Dermis microvascular lymphatic vessel endothelial cell (primary cell): ENCODE measurements around the gene SMARCD3. TPM values are rescaled to one million over a fixed set of nuclear protein-coding genes. Genes with fewer than 3 reads are reported as not detected.

ENCODE experiments used
- DNase-seq, 2 donors: peaks; one replicate each; pipeline versions ENCODE4 v3.0.0 to v3.0.0-alpha.2; 2010; ENCODE audit warnings: low read depth in 2 of 2
- total RNA-seq: library from RNA; depleted of rRNA; stranded (reverse); fragments of >200 nt; gene quantifications from 2 replicates; pipeline ENCODE4 v1.2.1, GENCODE V29; 2014

The SMARCD3 gene
- total RNA-seq, 1 donor from 2014 or later, result 1.8 TPM

- DNase-seq, result no peak
Measured at GRCh38 chr7:151237244-151238189, 11.0 kb downstream of the SMARCD3 start.

DNA sequence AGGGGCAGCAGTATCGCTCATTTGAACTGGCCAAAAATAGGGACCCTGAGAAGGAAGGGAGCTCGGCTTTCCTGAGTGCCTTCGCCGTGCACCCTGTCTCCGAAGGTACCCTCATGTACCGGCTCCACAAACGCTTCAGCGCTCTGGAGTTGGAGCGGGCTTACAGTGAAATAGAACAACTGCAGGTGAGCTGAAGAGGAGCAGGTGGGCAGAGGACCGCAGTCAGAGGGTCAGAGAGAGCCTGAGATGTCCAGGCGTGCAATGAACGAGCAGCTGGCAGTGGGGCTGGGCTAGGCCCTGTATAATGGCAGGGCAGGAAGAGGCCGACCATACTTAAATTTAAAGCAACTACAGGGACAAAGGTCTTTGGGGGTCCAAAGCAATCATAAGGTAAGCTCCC is 12.1 kb downstream of the SMARCD3 start:
- no peak for DNase-seq

DNA sequence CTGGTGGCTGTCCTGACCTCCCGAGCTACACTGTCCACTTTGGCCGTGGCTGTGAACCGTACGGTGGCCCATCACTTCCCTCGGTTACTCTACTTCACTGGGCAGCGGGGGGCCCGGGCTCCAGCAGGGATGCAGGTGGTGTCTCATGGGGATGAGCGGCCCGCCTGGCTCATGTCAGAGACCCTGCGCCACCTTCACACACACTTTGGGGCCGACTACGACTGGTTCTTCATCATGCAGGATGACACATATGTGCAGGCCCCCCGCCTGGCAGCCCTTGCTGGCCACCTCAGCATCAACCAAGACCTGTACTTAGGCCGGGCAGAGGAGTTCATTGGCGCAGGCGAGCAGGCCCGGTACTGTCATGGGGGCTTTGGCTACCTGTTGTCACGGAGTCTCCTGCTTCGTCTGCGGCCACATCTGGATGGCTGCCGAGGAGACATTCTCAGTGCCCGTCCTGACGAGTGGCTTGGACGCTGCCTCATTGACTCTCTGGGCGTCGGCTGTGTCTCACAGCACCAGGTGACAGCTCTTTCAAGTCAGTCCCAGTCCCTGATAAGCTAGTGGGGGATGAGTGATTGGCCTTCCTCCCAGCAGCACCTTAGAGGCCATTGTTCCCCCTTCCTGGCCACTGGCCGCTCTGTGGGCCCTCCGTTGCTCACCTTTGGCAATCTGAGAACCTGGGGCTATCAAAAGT is 13.3 kb downstream of the SMARCD3 start:
- no peak for DNase-seq

DNA sequence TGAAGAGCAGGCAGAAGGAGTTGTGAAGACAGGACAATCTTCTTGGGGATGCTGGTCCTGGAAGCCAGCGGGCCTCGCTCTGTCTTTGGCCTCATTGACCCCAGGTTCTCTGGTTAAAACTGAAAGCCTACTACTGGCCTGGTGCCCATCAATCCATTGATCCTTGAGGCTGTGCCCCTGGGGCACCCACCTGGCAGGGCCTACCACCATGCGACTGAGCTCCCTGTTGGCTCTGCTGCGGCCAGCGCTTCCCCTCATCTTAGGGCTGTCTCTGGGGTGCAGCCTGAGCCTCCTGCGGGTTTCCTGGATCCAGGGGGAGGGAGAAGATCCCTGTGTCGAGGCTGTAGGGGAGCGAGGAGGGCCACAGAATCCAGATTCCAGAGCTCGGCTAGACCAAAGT is 14.7 kb downstream of the SMARCD3 start:
- DNase-seq, result no peak

DNA sequence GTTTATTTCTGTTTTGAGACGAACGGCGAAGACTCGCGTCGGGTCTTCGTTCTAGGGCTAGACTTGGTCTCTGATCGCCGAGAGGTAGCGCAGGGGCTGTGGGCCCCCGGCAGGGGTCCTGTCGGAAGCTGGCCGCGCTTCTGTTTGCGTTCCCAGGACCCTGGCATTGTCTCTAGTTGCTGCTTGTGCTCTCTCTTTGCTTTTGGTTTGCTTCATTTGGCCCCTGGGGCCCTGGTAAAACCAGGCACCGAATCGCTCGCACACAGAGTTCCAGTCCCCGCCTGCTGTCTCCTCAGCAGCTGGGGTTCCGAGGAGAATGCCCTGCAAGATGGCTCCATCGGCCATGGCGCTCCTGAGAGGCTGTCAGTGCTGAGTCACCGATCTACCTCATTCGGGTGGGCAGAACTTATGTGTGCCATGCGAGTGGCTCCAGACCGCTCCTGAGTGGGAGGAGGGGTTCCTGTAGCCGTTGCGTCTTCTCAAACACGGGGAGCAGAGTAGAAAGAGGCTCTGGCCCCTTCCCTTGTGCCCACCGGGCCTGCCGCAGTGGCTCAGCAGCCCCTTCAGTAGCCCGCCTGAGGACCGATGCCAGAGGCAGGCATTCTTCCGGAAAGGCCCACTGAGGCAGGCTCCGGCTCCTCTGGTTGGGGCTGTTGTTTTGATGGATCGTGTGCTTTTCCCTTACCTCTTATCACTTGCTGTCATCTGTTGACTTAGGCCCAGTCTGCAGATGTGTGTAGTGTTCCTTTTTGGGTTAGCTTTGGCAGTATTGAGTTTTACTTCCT is 15.4 kb downstream of the SMARCD3 start:
- DNase-seq, result peak; percentile 40 to 91

DNA sequence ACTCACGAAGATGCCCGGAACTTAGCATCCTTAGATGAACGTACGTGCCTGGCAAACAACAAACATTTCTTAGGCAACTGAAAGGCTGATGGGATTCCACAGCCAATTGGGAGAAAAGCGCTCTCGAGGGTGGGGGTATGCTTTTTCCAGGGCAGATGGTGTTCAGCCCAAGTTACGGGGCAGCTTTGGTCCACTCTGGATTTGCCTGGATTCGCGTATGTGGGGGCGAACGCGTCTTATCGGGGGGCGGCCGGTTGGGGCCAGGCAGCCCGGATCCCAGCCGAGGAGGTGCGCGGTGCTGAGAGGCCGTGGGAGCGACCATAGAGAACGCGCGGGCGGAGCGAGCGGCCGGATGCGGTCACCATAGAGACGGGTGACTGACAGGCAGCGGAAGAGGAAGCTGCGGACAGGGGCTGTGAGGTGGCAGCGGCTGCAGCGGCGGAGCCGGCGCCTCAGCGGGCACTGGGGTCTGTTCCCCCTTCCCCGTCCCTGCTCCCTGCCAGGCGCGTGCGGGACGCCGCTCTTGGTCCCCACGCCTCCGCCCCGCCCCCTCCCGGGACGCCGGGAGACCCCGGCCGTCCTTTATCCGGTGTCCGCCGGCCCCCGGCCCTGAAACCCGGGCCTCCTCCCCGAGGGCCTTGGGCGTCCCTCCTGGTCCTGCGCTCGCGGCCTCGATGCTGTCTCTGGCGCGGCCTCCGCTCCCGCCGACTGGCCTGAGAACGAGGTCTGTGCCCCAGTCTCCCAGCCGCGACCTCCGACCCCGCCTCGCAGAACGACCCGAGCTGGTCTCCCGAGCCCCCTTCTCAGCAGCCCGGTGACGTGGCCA is 16.2 kb downstream of the SMARCD3 start, which contains the start of gene CHPF2:
TSS of gene CHPF2 (plus strand) at position 393 of the 826 bp plus-strand sequence. CDS start 1,529 bp downstream, outside the sequence.
- peak; percentile 72 to 92 for DNase-seq

GRCh38 chr7:151231080-151231479 is 17.4 kb downstream of the SMARCD3 start:
- DNase-seq, result no peak

GRCh38 chr7:151229249-151229648 is 19.2 kb downstream of the SMARCD3 start:
- no peak for DNase-seq

DNA sequence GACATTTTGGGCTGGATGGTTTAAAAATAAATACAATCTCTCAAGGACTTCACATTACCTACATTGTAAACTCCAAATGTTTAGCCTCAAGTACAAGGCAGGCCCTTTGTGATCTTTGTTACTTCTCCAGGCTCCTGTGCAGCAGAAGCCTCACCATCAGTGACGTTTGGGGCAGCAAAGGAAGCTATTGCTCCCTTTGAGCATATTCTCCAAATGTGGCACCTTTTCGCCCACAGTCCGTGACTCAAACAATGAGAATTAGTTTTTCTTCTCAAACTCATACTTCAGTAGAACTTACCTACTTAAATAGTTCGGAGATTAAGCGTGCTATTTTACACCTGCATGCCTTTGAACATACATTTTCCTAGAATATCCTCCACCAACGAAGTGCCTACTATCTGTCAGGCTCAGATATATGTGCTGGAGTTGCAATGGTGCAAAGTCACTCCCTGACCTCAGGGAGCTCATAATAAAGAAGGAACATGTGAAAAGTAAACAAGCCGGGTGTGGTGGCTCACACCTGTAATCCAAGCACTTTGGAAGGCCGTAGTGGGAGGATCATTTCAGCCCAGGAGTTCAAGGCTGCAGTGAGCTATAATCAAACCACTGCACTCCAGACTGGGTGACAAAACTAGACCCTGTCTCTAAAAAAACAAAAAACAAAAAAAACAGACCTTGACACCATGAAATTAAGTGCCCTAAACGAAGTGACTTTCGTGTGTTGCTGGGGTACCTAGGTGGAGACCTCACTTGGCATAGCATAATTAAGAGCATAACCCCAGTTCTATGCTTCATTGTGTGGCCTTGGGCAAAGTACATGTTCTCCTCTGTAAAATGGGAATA is 20.2 kb downstream of the SMARCD3 start:
- DNase-seq, result no peak

GRCh38 chr7:151226875-151227782 is 21.4 kb downstream of the SMARCD3 start, which contains the start of gene ABCF2:
Gene ABCF2, minus strand, starts transcription at chr7:151227205. Its CDS starts 747 bp downstream, at chr7:151226458.
- peak; percentile 95 to 99 for DNase-seq

DNA sequence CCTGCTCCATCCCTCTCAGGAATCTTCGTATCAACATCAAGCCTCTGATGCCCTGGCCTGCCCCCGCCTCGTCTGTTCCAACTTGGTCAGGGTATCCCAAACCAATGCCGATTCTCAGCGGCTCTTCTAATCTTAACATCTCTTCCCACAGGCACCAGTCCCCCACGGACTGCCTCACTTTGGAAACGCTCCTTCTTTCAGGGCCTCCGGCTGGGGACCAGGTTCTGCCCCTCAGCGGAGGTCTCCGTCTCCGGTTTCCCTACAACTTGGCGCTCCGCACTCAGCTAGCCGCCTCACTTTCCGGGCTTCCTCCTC is 22.0 kb downstream of the SMARCD3 start:
- DNase-seq, result no peak

- DNase-seq, result no peak
Measured at GRCh38 chr7:151225948-151226510, 22.5 kb downstream of the SMARCD3 start.

DNA sequence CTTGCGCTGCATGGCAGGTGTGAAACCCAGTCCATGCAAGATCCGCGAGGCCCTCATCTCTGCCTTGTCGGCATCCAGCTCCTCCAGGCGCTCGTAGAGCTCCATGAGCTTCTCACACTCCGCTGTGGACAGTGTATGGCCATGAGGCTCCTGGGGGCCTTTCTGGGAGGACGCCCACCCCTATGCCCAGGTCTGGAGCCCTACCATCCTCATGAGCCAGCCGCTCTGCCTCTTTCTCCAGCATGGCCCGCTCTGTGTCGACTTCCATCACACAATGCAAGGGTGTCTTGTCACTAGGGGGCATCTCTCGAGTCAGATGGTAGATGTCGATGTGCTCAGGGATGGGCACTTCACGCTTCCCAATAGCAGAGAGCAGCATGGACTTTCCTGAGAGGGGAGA is 24.8 kb downstream of the SMARCD3 start:
- DNase-seq, result no peak

- DNase-seq, result no peak
Measured at GRCh38 chr7:151218170-151218569, 30.3 kb downstream of the SMARCD3 start.

DNA sequence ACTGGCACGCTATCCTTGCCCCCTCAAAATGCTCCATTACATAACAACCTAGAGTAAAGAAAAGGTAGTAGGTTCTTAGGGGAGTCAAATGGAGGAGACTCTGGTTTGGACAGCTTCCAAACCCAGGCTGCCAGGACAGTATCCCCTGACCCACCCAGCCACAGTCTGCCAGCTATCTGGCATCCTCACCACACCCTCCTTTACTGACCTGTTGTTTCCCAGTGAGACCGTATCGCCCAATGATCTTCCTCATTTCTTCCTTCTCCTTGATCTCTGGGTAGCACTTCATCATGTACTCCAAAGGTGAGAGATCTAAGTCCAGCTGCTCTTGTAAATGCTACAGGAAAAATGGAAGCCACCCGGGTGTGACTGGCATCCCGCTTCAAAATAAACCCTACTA is 33.1 kb downstream of the SMARCD3 start:
- no peak for DNase-seq

DNA sequence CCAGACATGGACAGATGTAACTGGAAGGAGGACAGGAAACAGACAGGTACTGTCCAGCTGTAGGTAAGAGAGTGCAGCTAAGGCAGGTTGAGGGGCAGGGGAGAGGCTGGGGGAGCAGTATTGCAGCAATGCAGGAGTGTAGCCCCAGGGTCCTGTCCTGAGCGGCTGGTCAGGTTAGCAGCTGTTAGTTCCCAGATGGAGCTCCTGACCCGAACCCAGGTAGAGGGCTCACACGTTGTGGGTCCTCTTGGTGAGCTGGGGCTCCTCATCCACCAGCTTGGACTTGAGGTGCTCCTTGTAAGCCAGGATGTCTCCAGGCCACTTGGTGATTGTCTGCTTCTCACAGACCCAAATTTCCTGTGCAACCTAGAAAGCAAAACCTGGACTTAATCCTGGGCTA is 34.7 kb downstream of the SMARCD3 start:
- DNase-seq, result no peak

- no peak for DNase-seq
Measured at GRCh38 chr7:151212626-151213025, 35.9 kb downstream of the SMARCD3 start.

- DNase-seq, result no peak
Measured at GRCh38 chr7:151211155-151211772, 37.2 kb downstream of the SMARCD3 start.
